Endothelial cell (in vitro differentiated cells): ENCODE data around the gene G6PD. TPM values are rescaled to one million over a fixed set of nuclear protein-coding genes. Genes with fewer than 3 reads are reported as not detected.

Source experiments
- DNase-seq: peaks from one replicate; pipeline ENCODE4 v3.0.0; 2021; ENCODE audit warnings: low spot score
- H3K27ac Mint-ChIP-seq: one replicate; pipeline ENCODE4 v1.8.0; 2021; ENCODE audit warnings: mixed read lengths, inconsistent platforms; ENCODE audit not compliant: unreplicated experiment
- H3K27me3 Mint-ChIP-seq: one replicate; pipeline ENCODE4 v1.8.0; 2021; ENCODE audit warnings: mild to moderate bottlenecking, moderate library complexity, mixed read lengths, inconsistent platforms; ENCODE audit not compliant: unreplicated experiment
- H3K36me3 Mint-ChIP-seq: one replicate; pipeline ENCODE4 v1.8.0; 2021; ENCODE audit warnings: mild to moderate bottlenecking, low read depth, mixed read lengths, inconsistent platforms; ENCODE audit not compliant: unreplicated experiment
- H3K4me1 Mint-ChIP-seq: one replicate; pipeline ENCODE4 v1.8.0; 2021; ENCODE audit warnings: mild to moderate bottlenecking, mixed read lengths, inconsistent platforms; ENCODE audit not compliant: unreplicated experiment
- H3K4me3 Mint-ChIP-seq: one replicate; pipeline ENCODE4 v1.8.0; 2021; ENCODE audit warnings: mild to moderate bottlenecking, mixed read lengths, inconsistent platforms; ENCODE audit not compliant: unreplicated experiment
- H3K9me3 Mint-ChIP-seq: one replicate; pipeline ENCODE4 v1.8.0; 2021; ENCODE audit warnings: mixed read lengths, inconsistent platforms; ENCODE audit not compliant: unreplicated experiment
- total RNA-seq: library from RNA; stranded (reverse); fragmentation: NEBNext Ultra II Directional; extraction: Animal tissue kit (Norgen Biotek cat#: 25700); gene quantifications from one replicate; pipeline ENCODE4 v1.2.1, GENCODE V29; 2021; ENCODE audit not compliant: unreplicated experiment
- TF ChIP-seq, protein P1 (sequence below): fragments of 200-600 bp; sonication (generic); IDR thresholded peaks from one replicate; pipeline ENCODE4 v1.5.0; 2021; ENCODE audit warnings: antibody characterized with exemption; ENCODE audit not compliant: unreplicated experiment

Gene G6PD
- total RNA-seq, 1 donor from 2014 or later: 46.4 TPM

DNA sequence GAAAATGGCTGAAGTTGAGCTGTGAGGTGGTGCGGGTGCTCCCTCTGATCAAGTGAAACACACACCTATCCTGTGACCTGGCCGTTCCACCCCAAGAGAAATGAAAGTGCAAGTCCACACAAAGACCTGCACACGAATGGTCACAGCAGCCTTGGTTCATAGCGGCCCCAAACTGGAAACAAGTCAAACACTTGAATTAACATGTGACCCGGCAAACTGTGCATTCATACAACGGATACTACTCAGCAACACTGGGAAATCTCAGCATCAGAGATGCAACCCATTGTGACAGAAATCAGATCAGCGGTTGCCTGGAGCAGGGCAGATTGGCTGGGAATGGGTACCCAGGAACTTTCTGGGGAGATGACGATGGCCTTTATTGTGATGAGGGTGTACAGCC lies 7.6 kb downstream of the G6PD start:
- Mint-ChIP-seq H3K9me3 (no peaks in the 10 kb centered on the region), H3K4me3 (peak overlapping the region; percentile 21), H3K36me3 (no peaks in the 10 kb centered on the region), H3K4me1 (no peaks in the 10 kb centered on the region), H3K27ac (no peak overlapping the region), H3K27me3 (no peaks in the 10 kb centered on the region)
- TF ChIP-seq, protein P1, sequence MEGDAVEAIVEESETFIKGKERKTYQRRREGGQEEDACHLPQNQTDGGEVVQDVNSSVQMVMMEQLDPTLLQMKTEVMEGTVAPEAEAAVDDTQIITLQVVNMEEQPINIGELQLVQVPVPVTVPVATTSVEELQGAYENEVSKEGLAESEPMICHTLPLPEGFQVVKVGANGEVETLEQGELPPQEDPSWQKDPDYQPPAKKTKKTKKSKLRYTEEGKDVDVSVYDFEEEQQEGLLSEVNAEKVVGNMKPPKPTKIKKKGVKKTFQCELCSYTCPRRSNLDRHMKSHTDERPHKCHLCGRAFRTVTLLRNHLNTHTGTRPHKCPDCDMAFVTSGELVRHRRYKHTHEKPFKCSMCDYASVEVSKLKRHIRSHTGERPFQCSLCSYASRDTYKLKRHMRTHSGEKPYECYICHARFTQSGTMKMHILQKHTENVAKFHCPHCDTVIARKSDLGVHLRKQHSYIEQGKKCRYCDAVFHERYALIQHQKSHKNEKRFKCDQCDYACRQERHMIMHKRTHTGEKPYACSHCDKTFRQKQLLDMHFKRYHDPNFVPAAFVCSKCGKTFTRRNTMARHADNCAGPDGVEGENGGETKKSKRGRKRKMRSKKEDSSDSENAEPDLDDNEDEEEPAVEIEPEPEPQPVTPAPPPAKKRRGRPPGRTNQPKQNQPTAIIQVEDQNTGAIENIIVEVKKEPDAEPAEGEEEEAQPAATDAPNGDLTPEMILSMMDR: no peak
- DNase-seq: no peak

DNA sequence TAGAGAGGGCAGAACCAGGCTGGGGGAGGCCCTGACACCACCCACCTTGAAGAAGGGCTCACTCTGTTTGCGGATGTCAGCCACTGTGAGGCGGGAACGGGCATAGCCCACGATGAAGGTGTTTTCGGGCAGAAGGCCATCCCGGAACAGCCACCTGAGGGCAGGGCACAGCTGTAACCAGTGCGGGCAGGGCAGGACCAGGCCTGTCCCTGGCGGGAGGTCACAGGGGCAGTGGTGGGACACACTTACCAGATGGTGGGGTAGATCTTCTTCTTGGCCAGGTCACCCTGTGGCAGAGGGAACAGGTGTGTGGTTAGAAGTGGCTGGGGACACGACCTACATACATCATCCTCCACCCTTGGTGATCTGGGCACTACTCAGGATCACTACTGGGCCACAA lies 10.8 kb downstream of the G6PD start:
- Mint-ChIP-seq H3K9me3 (no peaks in the 10 kb centered on the region), H3K4me3 (no peak overlapping the region)
- TF ChIP-seq, protein P1: no peak

DNA sequence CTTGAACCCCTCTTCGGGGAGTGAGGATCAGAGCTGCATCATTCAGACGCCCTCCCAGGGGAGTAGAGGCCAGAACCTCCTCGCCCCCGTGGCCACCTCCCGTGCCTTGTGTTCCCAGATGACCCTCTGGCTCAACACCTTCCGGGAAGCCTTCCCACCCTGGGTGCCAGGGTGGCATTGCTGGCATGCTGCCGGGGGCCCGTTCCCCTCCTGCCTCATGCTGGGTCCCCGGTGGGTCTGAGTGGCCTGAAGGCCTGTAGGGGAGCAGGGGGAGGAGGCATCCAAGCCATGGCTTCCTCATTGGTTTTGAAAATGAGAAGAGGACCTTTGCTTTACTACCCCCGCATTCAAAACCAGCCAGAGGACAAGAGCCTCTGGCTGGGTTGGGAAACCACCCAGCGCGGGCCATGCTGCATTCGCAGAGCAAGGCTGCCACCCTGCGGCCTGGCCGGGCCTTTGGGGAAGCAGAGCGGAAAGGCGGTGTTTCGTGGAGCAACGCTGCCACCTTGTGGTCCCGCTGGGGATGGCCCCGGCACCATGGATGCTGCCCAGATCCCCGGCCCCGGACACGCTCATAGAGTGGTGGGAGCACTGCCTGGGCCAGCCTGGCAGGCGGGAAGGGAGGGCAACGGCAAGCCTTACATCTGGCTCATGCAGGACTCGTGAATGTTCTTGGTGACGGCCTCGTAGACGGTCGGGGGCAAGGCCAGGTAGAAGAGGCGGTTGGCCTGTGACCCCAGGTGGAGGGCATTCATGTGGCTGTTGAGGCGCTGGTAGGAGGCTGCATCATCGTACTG lies 11.9 kb downstream of the G6PD start:
- H3K9me3 Mint-ChIP-seq: no peaks in the 10 kb centered on the region
- DNase-seq: peak; percentile 86

More for the DNA sequence above, 10.8 kb downstream of the G6PD start:
- H3K4me1 Mint-ChIP-seq: no peaks in the 10 kb centered on the region
- H3K36me3 Mint-ChIP-seq: no peaks in the 10 kb centered on the region
- H3K27ac Mint-ChIP-seq: no peak overlapping the region
- peaks cover 2% of the 10 kb centered on the region for H3K27me3 Mint-ChIP-seq
- no peak for DNase-seq

DNA sequence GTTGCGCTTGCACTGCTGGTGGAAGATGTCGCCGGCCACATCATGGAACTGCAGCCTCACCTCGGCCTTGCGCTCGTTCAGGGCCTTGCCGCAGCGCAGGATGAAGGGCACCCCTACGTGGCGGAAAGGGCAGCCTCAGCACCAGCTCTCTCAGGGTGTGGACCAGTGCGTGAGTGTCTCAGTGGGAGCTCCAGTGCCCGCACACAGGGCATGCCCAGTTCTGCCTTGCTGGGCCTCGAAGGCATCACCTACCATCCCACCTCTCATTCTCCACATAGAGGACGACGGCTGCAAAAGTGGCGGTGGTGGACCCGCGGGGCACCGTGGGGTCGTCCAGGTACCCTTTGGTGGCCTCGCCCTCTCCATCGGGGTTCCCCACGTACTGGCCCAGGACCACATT lies 14.0 kb downstream of the G6PD start:
- Mint-ChIP-seq H3K27ac (no peak overlapping the region), H3K27me3 (peaks cover 2% of the 10 kb centered on the region), H3K36me3 (no peaks in the 10 kb centered on the region), H3K9me3 (no peaks in the 10 kb centered on the region), H3K4me3 (no peak overlapping the region), H3K4me1 (no peaks in the 10 kb centered on the region)
- TF ChIP-seq, protein P1: no peak
- no peak for DNase-seq

More for the DNA sequence above, 11.9 kb downstream of the G6PD start:
- Mint-ChIP-seq H3K4me1 (no peaks in the 10 kb centered on the region), H3K4me3 (no peak overlapping the region), H3K36me3 (no peaks in the 10 kb centered on the region), H3K27ac (no peak overlapping the region), H3K27me3 (peaks cover 2% of the 10 kb centered on the region)
- TF ChIP-seq, protein P1: peak; percentile 85

DNA sequence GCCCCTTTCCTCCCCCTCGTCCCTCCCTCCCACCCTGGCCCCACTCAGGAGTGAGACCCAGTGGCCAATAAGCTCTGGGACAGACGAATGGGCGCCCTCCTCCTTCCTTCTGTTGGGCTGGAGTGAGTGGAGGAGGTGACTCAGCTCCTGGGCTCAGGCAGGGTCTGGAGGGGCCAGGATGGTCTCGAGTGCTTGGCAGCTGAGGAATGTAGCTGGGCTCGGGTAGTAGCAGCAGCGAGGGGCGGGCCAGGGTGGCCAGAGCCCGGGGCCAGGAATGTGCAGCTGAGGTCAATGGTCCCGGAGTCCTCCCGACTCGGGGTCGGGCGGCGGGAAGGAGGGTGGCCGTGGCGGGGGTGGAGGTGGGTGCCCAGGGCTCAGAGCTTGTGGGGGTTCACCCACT lies 15.0 kb downstream of the G6PD start:
- no peak overlapping the region for H3K4me3 Mint-ChIP-seq
- TF ChIP-seq, protein P1: no peak
- H3K27ac Mint-ChIP-seq: no peak overlapping the region
- no peaks in the 10 kb centered on the region for H3K9me3 Mint-ChIP-seq
- H3K4me1 Mint-ChIP-seq: no peaks in the 10 kb centered on the region
- no peak for DNase-seq
- peaks cover 2% of the 10 kb centered on the region for H3K27me3 Mint-ChIP-seq
- no peaks in the 10 kb centered on the region for H3K36me3 Mint-ChIP-seq
